ENCODE measurements around the gene GIMAP8. TPM values are rescaled to one million over a fixed set of nuclear protein-coding genes. Genes with fewer than 3 reads are reported as not detected.

Gene GIMAP8
- total and polyA plus RNA-seq, 2 of the 8 experiments (the other 6 are each of a cell fraction or from before 2014, with no cell fraction given), result not detected

DNA sequence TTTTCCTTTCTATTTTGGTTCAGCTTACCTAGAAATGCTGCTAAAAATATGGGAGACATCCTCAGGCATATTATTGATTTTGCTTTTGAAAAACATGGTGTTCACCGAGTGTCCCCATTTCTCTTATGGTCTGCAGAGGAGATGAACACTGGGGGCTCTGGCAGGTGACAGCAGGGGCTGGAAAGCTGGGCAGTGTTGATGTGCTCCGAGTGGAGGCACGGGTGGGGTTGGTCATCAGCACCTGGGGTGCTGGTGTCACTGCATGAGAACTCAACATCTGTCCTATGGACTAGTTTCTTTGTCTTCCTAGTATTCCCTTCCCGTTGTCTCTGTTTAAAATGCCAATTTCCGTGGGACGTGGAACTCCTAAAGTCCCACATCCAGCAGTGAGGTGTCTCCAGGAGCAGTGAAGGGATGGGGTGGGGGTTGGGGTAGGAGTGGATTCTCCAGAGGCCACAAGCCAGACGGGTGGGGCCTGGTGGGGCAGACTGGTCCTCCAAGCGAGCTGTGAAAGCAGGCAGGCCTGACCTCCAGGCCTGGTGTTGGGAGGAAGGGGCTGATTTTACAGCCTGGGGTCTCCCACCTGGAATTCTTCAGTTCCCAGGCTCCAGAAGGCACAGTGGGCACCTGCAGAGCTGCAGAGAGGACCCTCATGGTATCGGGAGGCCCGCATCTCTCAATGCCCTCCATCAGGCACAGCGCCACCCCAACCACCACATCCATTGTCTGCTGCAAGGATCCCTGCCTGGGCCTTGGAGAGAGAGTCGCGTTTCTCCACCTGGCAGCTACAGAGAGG, 46.9 kb upstream of the GIMAP8 start (continued):
- TF ChIP-seq TEAD4 (IDR thresholded peaks at IDR 0.05; ENCODE audit: low read depth, low read length), result no peak
- TF ChIP-seq SP2 (IDR thresholded peaks at IDR 0.05; ENCODE audit: low read length), result no peak
- TF ChIP-seq KDM1A (IDR thresholded peaks at IDR 0.05; ENCODE audit: borderline replicate concordance, low read length), result no peak
- TF ChIP-seq BCL11A (IDR thresholded peaks at IDR 0.05; ENCODE audit: low read depth in 2 of 2, low read length in 2 of 2), result no peak
- no peak for TF ChIP-seq SIX5 (IDR thresholded peaks at IDR 0.05; ENCODE audit: low read depth, low read length)
- TF ChIP-seq, protein P1, sequence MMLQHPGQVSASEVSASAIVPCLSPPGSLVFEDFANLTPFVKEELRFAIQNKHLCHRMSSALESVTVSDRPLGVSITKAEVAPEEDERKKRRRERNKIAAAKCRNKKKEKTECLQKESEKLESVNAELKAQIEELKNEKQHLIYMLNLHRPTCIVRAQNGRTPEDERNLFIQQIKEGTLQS (IDR thresholded peaks at IDR 0.05; ENCODE audit: insufficient read depth, low read depth, low read length), result no peak
- TF ChIP-seq SAP30 (IDR thresholded peaks at IDR 0.05; ENCODE audit: insufficient read depth, insufficient replicate concordance, low read length), result no peak
- TF ChIP-seq CTBP2 (IDR thresholded peaks at IDR 0.05; ENCODE audit: borderline replicate concordance, insufficient read depth, insufficient read length, low read length), result no peak
- no peak for TF ChIP-seq RFX5 (IDR thresholded peaks at IDR 0.05; ENCODE audit: borderline replicate concordance, low read depth, low read length)

All from H1 (cell line).